ENCODE data around the gene AP2A1. TPM values are rescaled to one million over a fixed set of nuclear protein-coding genes. Genes with fewer than 3 reads are reported as not detected.

AP2A1 gene
- total and polyA plus RNA-seq, 2 of the 13 experiments (the other 11 are each of a cell fraction or from before 2014, with no cell fraction given), result 22.7 to 39.7 TPM

DNA sequence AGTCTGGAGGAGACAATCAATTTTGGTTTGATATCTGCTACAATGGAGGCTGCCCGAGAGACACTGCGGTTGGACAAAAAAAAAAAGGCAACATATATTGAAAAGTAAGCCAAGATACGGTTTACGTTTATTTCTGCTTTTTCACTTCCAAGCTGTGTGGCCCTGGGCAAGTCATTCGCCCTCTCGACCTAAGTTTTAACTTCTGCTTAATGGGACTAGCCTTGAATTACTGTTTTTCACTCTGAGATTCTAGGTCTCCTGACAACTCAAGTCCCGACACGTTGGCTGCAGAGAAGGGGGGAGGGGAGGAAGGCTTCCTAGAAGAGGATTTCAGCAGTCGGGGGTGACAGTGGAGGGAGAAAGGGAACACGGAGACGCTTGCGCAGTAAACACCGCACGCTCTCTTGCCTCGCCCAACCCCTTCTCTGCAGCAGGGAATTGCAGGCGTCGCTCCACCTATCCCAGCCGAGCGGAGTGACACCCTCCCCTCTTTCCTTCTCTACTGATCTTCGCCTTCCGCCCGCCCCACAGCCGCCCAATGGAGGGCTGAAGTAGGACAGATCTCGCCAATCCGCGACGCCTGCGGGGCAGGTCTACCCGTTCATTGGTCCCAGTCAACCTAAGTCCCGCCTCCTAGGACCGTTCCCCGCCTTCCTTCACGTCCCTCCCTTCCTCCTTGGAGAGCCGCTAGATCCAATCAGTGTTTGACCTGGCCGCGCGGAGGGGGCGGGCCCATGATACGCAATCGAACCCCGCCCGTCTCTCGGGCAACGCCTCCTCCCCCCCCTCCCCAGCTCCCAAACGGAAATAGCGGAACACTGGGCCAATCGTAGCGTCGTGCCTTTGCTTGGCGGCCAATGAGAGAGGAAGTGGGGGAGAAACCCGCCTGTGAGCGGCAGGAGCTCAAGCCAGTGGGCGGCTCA, 533 bp upstream of the AP2A1 start (continued):
- TF ChIP-seq, protein P1, sequence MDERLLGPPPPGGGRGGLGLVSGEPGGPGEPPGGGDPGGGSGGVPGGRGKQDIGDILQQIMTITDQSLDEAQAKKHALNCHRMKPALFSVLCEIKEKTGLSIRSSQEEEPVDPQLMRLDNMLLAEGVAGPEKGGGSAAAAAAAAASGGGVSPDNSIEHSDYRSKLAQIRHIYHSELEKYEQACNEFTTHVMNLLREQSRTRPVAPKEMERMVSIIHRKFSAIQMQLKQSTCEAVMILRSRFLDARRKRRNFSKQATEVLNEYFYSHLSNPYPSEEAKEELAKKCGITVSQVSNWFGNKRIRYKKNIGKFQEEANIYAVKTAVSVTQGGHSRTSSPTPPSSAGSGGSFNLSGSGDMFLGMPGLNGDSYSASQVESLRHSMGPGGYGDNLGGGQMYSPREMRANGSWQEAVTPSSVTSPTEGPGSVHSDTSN (CRISPR knock-in tag; IDR thresholded peaks at IDR 0.05), result peak; percentile 93
- TF ChIP-seq EP300 (IDR thresholded peaks at IDR 0.05; ENCODE audit: low read depth in 2 of 2, low read length in 2 of 2), result no peak
- no peak for TF ChIP-seq EP300 (CRISPR knock-in tag; IDR thresholded peaks at IDR 0.05; ENCODE audit: borderline replicate concordance)
- no peak for TF ChIP-seq FIP1L1 (IDR thresholded peaks at IDR 0.05; ENCODE audit: borderline replicate concordance, insufficient read depth, low read depth, low read length)
- TF ChIP-seq AGO1 (IDR thresholded peaks at IDR 0.05; ENCODE audit: low read depth, low read length, poor library complexity, severe bottlenecking), result no peak
- 0 out of 2 replicates have a peak, but pooled peaks have one; percentile 31 for TF ChIP-seq SIN3A (IDR thresholded peaks at IDR 0.05; ENCODE audit: borderline replicate concordance, low read depth, low read length)
- TF ChIP-seq ZMAT3 (CRISPR knock-in tag; conservative IDR thresholded peaks at IDR 0.05), result 0 out of 2 replicates have a peak, but pooled peaks have one; percentile 50
- TF ChIP-seq IRF2 (CRISPR knock-in tag; IDR thresholded peaks at IDR 0.05), result peak; percentile 54; the same call in 1 of the 2 replicates
- TF ChIP-seq FOXA1 (IDR thresholded peaks at IDR 0.05), result no peak
- TF ChIP-seq FOXA1 (CRISPR knock-in tag; IDR thresholded peaks at IDR 0.05), result peak; percentile 48
- TF ChIP-seq FOXK2 (IDR thresholded peaks at IDR 0.05), result peak; percentile 69; the same call in 1 of the 2 replicates
- no peak for TF ChIP-seq KLF6 (CRISPR knock-in tag; IDR thresholded peaks at IDR 0.05)
- TF ChIP-seq GATAD1 (CRISPR knock-in tag; IDR thresholded peaks at IDR 0.05), result peak; percentile 73
- TF ChIP-seq ZMYM2 (CRISPR knock-in tag; IDR thresholded peaks at IDR 0.05), result no peak
- TF ChIP-seq MAFF (IDR thresholded peaks at IDR 0.05; ENCODE audit: low read depth, low read length), result no peak
- TF ChIP-seq, protein P2, sequence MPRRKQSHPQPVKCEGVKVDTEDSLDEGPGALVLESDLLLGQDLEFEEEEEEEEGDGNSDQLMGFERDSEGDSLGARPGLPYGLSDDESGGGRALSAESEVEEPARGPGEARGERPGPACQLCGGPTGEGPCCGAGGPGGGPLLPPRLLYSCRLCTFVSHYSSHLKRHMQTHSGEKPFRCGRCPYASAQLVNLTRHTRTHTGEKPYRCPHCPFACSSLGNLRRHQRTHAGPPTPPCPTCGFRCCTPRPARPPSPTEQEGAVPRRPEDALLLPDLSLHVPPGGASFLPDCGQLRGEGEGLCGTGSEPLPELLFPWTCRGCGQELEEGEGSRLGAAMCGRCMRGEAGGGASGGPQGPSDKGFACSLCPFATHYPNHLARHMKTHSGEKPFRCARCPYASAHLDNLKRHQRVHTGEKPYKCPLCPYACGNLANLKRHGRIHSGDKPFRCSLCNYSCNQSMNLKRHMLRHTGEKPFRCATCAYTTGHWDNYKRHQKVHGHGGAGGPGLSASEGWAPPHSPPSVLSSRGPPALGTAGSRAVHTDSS (CRISPR knock-in tag; conservative IDR thresholded peaks at IDR 0.05), result no peak
- no peak; the same call in 1 of the 2 replicates for TF ChIP-seq NRL (CRISPR knock-in tag; IDR thresholded peaks at IDR 0.05; ENCODE audit: borderline replicate concordance)
- no peak for TF ChIP-seq KDM4B (CRISPR knock-in tag; IDR thresholded peaks at IDR 0.05)
- 0 out of 2 replicates have a peak, but pooled peaks have one; percentile 25 for TF ChIP-seq CBX5 (CRISPR knock-in tag; IDR thresholded peaks at IDR 0.05; ENCODE audit: borderline replicate concordance)
- TF ChIP-seq, protein P3, sequence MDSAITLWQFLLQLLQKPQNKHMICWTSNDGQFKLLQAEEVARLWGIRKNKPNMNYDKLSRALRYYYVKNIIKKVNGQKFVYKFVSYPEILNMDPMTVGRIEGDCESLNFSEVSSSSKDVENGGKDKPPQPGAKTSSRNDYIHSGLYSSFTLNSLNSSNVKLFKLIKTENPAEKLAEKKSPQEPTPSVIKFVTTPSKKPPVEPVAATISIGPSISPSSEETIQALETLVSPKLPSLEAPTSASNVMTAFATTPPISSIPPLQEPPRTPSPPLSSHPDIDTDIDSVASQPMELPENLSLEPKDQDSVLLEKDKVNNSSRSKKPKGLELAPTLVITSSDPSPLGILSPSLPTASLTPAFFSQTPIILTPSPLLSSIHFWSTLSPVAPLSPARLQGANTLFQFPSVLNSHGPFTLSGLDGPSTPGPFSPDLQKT (CRISPR knock-in tag; IDR thresholded peaks at IDR 0.05; ENCODE audit: borderline replicate concordance), result no peak
- TF ChIP-seq, protein P4, sequence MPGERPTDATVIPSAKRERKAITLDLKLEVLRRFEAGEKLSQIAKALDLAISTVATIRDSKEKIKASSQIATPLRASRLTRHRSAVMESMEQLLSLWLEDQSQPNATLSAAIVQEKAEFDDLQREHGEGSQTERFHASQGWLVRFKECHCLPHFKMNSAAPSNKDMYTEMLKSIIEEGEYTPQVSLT (CRISPR knock-in tag; IDR thresholded peaks at IDR 0.05; ENCODE audit: borderline replicate concordance, low read depth), result no peak
- no peak for TF ChIP-seq NBN (conservative IDR thresholded peaks at IDR 0.05)
- TF ChIP-seq, protein P5, sequence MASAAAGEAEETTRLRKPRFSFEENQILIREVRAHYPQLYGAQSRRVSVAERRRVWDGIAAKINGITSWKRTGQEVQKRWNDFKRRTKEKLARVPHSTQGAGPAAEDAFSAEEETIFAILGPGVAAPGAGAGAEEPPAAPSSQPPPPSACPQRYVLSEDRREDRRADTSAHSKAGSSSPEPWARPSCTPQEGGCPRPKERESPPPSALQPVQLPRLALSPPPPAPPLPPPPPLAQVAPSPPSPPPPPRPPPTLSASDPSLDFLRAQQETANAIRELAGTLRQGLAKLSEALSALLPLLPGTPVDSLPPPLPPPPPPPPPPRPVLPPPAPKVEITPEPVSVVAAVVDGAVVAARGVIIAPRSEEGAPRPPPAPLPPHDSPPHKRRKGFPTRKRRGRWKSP (CRISPR knock-in tag; IDR thresholded peaks at IDR 0.05), result no peak
- no peak for TF ChIP-seq NCOA2 (CRISPR knock-in tag; IDR thresholded peaks at IDR 0.05)
- TF ChIP-seq MIXL1 (CRISPR knock-in tag; IDR thresholded peaks at IDR 0.05), result no peak
- peak; percentile 37; the same call in 1 of the 2 replicates for TF ChIP-seq ZFX (CRISPR knock-in tag; IDR thresholded peaks at IDR 0.05; ENCODE audit: low read depth)
